Amniotic epithelial cell (primary cell): ENCODE data around the gene ATL3.
A peak's percentile ranks its signal among the peaks of the same experiment; 100 is the strongest.
"Not testable (repeated sequence)": the region's sequence is repeated elsewhere in the genome, so short reads cannot be mapped to it uniquely, and the experiment has no call there.

Source experiments
- DNase-seq: peaks from one replicate; pipeline ENCODE4 v3.0.0-alpha.2; 2010; ENCODE audit warnings: low read depth

Gene ATL3

DNA sequence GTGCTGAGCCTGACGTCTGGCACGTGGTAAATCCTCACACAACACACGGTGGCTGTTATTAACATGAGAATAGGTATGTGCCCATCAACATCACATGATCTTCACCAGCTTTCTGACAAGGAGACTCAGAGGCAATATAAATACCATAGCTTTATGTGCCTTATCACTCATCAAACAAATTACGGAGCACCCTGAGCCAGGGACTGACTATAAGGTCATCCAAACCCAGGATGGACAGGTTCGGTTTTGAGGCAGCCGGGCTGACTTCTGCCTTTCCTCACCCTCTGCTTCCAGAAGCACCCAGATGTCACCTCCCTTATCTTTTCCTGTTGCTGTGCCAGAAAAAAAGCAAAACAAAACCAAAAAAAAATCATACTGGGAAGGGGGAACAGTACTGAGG, 51.2 kb downstream of the ATL3 start:
- no peak for DNase-seq

DNA sequence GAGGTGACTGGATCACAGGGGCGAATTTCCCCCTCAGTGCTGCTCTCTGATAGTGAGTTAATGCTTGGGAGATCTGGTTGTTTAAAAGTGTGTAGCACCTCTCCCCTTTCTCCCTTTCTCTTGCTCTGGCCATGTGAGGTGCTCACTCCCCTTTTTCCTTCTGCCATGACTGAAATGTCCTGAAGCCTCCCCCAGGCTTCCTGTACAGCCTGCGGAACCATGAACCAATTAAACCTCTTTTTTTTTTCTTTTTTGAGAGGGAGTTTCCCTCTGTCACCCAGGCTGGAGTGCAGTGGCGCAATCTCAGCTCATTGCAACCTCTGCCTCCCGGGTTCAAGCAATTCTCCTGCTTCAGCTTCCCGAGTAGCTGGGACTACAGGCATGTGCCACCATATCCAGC, 53.5 kb downstream of the ATL3 start:
- not testable (repeated sequence) for DNase-seq

DNA sequence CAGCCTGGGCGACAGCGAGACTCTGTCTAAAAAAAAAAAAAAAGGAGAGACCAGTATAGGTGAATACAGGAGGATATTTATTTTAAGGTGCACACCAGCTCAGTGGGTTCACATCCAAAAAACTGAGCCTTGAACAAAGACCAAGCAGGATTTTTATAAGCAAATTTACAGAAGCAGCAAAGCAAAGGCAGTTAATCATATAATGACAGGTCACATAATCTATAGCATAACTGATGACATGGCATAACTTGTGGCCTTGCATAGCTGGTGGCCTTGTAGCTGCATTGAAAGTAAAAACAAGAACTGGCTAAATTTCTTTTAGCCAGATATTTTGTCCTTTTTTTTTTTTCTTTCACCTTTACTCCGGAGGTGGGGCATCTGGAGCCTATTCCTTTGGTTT, 54.2 kb downstream of the ATL3 start:
- DNase-seq = no peak

GRCh38 chr11:63614136-63614671, 57.0 kb downstream of the ATL3 start, which contains the start of gene PLAAT3:
TSS of gene PLAAT3 (minus strand) at chr11:63614433. CDS start at chr11:63614014, 419 bp downstream.
- DNase-seq = peak; percentile 26

GRCh38 chr11:63613517-63614135, 57.5 kb downstream of the ATL3 start:
- DNase-seq = no peak

GRCh38 chr11:63612181-63612580, 59.0 kb downstream of the ATL3 start:
- DNase-seq = no peak

GRCh38 chr11:63611395-63611747, 59.8 kb downstream of the ATL3 start:
- no peak for DNase-seq

DNA sequence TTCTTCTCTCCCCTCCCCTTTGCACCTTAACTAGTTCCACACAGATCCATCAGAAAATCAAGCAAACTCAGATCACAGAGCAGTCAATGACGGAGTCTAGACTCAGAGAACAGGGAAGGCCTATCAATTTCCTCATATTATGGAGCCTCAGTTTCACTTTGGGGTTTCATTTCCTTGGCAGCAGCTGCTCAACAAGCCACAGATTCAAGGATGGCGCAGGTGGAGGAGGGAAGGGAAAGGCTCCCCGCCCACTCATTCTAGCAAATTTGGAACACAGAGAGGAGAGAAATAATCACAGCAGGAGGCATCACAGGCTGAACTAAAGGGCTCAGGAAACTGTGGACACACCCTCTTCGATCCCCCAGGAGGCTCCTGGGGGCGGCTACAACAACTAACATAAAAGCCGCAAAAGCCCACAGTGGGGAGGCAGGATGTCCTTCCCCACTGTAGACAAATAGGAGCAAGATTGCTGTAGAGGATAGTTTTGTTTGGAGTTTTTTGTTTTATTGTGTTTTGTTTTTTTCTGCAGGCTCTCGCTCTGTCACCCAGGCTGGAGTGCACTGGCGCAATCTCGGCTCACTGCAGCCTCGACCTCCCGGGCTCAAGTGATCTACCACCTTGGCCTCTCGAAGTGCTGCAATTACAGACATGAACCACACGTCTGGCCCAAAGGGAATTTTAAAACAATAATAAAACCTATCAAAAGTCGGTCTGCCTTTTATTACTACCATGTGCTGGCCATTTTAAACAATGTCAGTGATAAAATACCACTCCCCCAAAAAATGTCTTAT, 60.4 kb downstream of the ATL3 start:
- no peak for DNase-seq

- no peak for DNase-seq
These were observed 61.1 kb downstream of the ATL3 start for GRCh38 chr11:63609971-63610580.

DNA sequence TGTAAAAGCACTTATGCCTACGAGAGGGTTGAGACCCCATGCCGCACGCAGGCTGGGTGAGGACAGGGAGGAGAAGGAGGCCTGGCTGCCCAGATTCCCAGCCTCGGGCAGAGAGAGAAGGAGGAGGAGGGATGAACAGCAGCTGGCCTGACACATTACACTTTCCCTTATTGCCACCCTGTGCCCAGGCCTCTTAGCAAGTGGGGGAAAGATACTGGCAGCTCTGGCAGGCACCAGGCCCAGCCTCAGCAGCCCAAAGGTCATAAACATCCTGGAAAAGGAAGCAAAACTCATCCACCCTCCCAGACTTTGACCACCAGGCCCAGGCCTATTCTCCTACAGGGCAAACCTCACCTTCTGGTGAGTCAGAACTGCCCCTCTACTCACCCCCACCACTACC, 61.6 kb downstream of the ATL3 start:
- no peak for DNase-seq

- DNase-seq = peak; percentile 57
These were observed 62.5 kb downstream of the ATL3 start for GRCh38 chr11:63608353-63609345.

DNA sequence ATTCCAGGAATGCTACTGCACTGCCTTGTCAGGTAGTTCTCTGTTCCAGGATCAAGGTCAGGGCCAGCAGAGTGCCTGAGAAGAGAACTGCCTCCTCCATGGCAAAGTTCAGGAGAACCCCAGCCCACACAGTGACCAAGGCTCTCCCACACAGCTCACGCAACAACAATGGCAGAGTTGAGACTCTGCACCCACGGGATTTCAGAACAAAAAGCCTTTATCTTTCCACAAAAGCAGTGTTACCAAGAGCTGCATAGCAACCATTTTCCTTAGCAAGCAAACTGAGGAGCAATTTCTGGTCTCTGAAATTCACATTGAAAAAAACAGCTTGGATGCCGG, 68.0 kb downstream of the ATL3 start:
- DNase-seq = peak; percentile 42

DNA sequence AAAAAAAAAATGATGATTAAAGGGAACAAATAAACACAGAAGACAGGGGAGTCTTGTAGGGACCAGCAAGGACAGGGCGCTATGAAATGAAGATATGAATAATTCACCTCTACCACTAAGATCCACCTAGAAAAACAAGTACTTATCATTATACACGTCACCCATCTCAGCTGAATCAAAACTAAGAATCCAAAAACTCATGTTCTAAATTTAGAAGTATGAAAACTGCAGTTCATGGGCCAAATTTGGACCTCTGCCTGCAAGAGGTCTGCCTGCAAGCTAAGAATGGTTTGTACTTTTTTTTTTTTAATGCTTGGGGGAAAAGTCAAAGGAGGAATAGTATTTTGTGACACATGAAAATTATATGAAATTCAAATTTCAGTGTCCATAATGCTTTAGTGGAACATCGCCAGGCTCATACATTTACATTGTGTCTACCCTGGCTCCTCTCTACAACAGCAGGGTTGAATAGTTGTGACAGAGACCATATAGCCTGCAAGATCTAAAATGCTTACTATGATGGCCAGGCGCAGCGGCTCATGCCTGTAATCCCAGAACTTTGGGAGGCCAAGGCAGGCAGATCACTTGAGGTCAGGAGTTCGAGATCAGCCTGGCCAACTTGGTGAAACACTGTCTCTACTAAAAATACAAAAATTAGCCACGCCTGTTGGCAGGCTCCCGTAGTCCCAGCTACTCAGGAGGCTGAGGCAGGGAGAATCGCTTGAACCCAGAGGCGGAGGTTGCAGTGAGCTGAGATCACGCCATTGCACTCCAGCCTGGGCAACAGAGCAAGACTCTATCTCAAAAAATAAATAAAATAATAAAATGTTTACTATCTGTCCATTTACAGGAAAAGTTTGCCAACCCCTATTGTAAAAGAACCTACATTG, 68.6 kb downstream of the ATL3 start:
- DNase-seq = not testable (repeated sequence)

DNA sequence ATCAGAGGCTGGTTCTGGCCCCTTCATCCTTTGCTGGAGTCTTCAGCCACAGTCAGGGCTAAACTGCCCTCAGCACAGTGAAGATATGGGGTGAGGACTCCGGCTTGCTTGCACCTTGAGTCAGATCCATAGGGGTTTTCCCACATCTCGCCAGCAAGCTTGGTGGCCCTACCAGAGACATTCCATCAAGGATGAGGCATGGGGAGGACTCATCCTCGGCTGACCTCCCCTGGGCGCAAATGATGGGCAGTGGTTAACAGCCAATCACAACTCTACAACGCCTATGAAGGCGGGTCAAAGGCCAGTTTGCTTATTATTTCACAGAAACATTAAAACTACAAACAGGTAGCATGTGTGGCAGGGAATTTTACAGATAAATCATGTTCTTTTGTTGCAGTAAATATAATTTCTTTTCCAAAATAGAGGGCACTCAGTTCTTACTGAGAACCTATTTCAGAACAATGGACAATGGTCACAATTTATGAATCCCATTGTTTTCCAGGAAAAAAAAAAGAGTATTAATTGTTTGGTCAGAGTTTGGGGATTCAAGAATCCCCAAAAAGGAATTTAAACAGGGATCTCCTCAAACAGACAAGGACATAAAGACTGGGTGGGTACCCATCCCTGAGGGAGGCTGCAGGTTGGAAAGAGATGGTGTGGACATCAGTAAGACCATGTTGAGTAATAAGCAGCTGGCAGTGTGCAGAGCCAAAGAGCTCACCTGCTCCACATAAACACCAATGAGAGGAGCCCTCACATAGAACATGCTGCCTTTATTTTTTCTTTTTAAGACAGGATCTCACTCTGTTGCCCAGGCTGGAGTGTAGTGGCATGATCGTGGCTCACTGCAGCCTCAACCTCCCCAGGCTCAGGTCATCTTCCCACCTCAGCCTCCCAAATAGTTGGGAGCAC, 71.7 kb downstream of the ATL3 start:
- peak; percentile 85 for DNase-seq

GRCh38 chr11:63598556-63598955, 72.6 kb downstream of the ATL3 start:
- DNase-seq = no peak

- DNase-seq = peak; percentile 58
These were observed 75.9 kb downstream of the ATL3 start for GRCh38 chr11:63595296-63595695.

- DNase-seq = peak; percentile 27
These were observed 78.2 kb downstream of the ATL3 start for GRCh38 chr11:63592975-63593395.

GRCh38 chr11:63590024-63590788, 81.0 kb downstream of the ATL3 start:
- DNase-seq = no peak

- no peak for DNase-seq
These were observed 82.2 kb downstream of the ATL3 start for GRCh38 chr11:63589000-63589399.
